Mesenchymal stem cell (in vitro differentiated cells and primary cell): Measurements from ENCODE around the gene PPP1R2.
"Not testable (repeated sequence)": the region's sequence is repeated elsewhere in the genome, so short reads cannot be mapped to it uniquely, and the experiment has no call there.

Experiments used
- DNase-seq: peaks from one replicate; pipeline ENCODE4 v3.0.0-alpha.2; 2013
- H2AFZ ChIP-seq: one replicate; pipeline ENCODE4 v1.6.1; 2013; ENCODE audit warnings: low read depth, mild to moderate bottlenecking, control low read depth, inconsistent platforms, low read length, moderate library complexity
- H2AK5ac ChIP-seq: 2 replicates; pipeline ENCODE4 v1.6.1; 2013; ENCODE audit warnings: low read length, moderate library complexity, mild to moderate bottlenecking, inconsistent platforms; ENCODE audit not compliant: severe bottlenecking
- H2BK120ac ChIP-seq: one replicate; pipeline ENCODE4 v1.6.1; 2013; ENCODE audit warnings: low read depth, mild to moderate bottlenecking, inconsistent platforms, low read length, moderate library complexity
- H2BK12ac ChIP-seq, 2 experiments: one replicate each; pipeline ENCODE4 v1.6.1; 2013; ENCODE audit warnings: inconsistent platforms in 2 of 2, low read length in 2 of 2, mild to moderate bottlenecking in 2 of 2, moderate library complexity in 2 of 2, control low read depth in 1 of 2
- H2BK15ac ChIP-seq: one replicate; pipeline ENCODE4 v1.6.1; 2013; ENCODE audit warnings: mild to moderate bottlenecking, low read depth, inconsistent platforms; ENCODE audit not compliant: poor library complexity, severe bottlenecking
- H2BK5ac ChIP-seq: 2 replicates; pipeline ENCODE4 v1.6.1; 2013; ENCODE audit warnings: low read depth, mild to moderate bottlenecking, low read length, control low read depth, inconsistent platforms; ENCODE audit not compliant: poor library complexity, severe bottlenecking
- H3K14ac ChIP-seq, 2 experiments: one replicate each; pipeline ENCODE4 v1.6.1; 2013; ENCODE audit warnings: inconsistent platforms in 2 of 2, low read length in 2 of 2, control low read depth in 1 of 2, mild to moderate bottlenecking in 1 of 2, moderate library complexity in 1 of 2
- H3K18ac ChIP-seq, 2 experiments: one replicate each; pipeline ENCODE4 v1.6.1; 2013; ENCODE audit warnings: inconsistent platforms in 2 of 2, low read length in 2 of 2, control low read depth in 1 of 2, low read depth in 1 of 2, mild to moderate bottlenecking in 1 of 2
- H3K23ac ChIP-seq, 2 experiments: one replicate each; pipeline ENCODE4 v1.6.1; 2013; ENCODE audit warnings: inconsistent platforms in 2 of 2, low read length in 2 of 2, mild to moderate bottlenecking in 2 of 2, moderate library complexity in 2 of 2, control low read depth in 1 of 2
- H3K27ac ChIP-seq: 2 replicates; pipeline ENCODE4 v1.5.1; 2013; ENCODE audit warnings: mild to moderate bottlenecking, moderate library complexity, low read length, control low read depth, inconsistent platforms; ENCODE audit not compliant: poor library complexity, severe bottlenecking
- H3K27me3 ChIP-seq, 2 experiments: 2 replicates each; pipeline versions ENCODE4 v1.6.1 to v1.7.0; 2013; ENCODE audit warnings: low read length in 2 of 2, mild to moderate bottlenecking in 2 of 2, moderate library complexity in 2 of 2, control low read depth in 1 of 2, inconsistent platforms in 1 of 2; ENCODE audit not compliant: control insufficient read depth in 1 of 2, insufficient read depth in 1 of 2
- H3K36me3 ChIP-seq, 2 experiments: 2 replicates each; pipeline versions ENCODE4 v1.6.1 to v1.7.0; 2013; ENCODE audit warnings: low read length in 2 of 2, control low read depth in 1 of 2, inconsistent platforms in 1 of 2, low read depth in 1 of 2, mild to moderate bottlenecking in 1 of 2; ENCODE audit not compliant: insufficient read depth in 2 of 2, control insufficient read depth in 1 of 2
- H3K4ac ChIP-seq, 2 experiments: one replicate each; pipeline ENCODE4 v1.6.1; 2013; ENCODE audit warnings: inconsistent platforms in 2 of 2, low read length in 2 of 2, mild to moderate bottlenecking in 2 of 2, moderate library complexity in 2 of 2, control low read depth in 1 of 2, low read depth in 1 of 2
- H3K4me1 ChIP-seq: 2 replicates; pipeline ENCODE4 v1.6.1; 2013; ENCODE audit warnings: low read depth, low read length, control low read depth; ENCODE audit not compliant: control insufficient read depth, insufficient read depth
- H3K4me2 ChIP-seq: 2 replicates; pipeline ENCODE4 v1.6.1; 2013; ENCODE audit warnings: low read length, mild to moderate bottlenecking, inconsistent platforms; ENCODE audit not compliant: poor library complexity, severe bottlenecking
- H3K4me3 ChIP-seq, 2 experiments: 2 replicates each; pipeline versions ENCODE4 v1.5.1 to v1.7.0; 2013; ENCODE audit warnings: low read length in 2 of 2, mild to moderate bottlenecking in 2 of 2, control low read depth in 1 of 2, low read depth in 1 of 2; ENCODE audit not compliant: insufficient read depth in 1 of 2
- H3K79me1 ChIP-seq: replicated peaks from 2 replicates; pipeline ENCODE4 v1.6.1; 2013; ENCODE audit warnings: mild to moderate bottlenecking, control low read depth, low read length, inconsistent platforms; ENCODE audit not compliant: poor library complexity, severe bottlenecking
- H3K9ac ChIP-seq: 2 replicates; pipeline ENCODE4 v1.7.0; 2013; ENCODE audit warnings: mild to moderate bottlenecking, low read length, moderate library complexity
- H3K9me3 ChIP-seq: 2 replicates; pipeline ENCODE4 v1.7.0; 2013; ENCODE audit warnings: mild to moderate bottlenecking, low read length; ENCODE audit not compliant: control insufficient read depth
- H4K8ac ChIP-seq: one replicate; pipeline ENCODE4 v1.6.1; 2013; ENCODE audit warnings: inconsistent platforms, mild to moderate bottlenecking, low read length, moderate library complexity
- H4K91ac ChIP-seq: one replicate; pipeline ENCODE4 v1.6.1; 2013; ENCODE audit warnings: mild to moderate bottlenecking, low read length, inconsistent platforms
- WGBS: methylation state at CpG from one replicate; pipeline ENCODE4 v1.1.7; 2013; ENCODE audit warnings: mixed read lengths; 5-methylcytosine and 5-hydroxymethylcytosine counted together

PPP1R2 gene

GRCh38 chr3:195517030-195517429, 26.1 kb downstream of the PPP1R2 start:
- no peak for DNase-seq
- Histone ChIP-seq H3K4ac (no peak overlapping the region), H3K4me2 (no peak overlapping the region), H3K9me3 (no peaks in the 10 kb centered on the region), H2AFZ (no peak overlapping the region), H2BK120ac (no peak overlapping the region), H3K27ac (no peak overlapping the region), H3K9ac (no peak overlapping the region), H3K23ac (no peak overlapping the region), H4K8ac (no peak overlapping the region), H3K4me3 (no peak overlapping the region), H3K14ac (no peak overlapping the region), H3K18ac (no peak overlapping the region), H2BK5ac (no peak overlapping the region), H2BK15ac (no peak overlapping the region), H2BK12ac (no peak overlapping the region), H4K91ac (no peak overlapping the region), H3K27me3 (no peaks in the 10 kb centered on the region), H3K79me1 (peaks cover 10% of the 10 kb centered on the region), H3K36me3 (peaks cover 3 to 64% of the 10 kb centered on the region in 2 experiments), H3K4me1 (no peaks in the 10 kb centered on the region), H2AK5ac (no peak overlapping the region)
- WGBS = no CpG with 5 or more reads among the region's 1 CpG

GRCh38 chr3:195514610-195515235, 28.4 kb downstream of the PPP1R2 start:
- not testable (repeated sequence) for H3K9ac ChIP-seq, H2BK12ac ChIP-seq, H4K8ac ChIP-seq, H3K4ac ChIP-seq, H3K79me1 ChIP-seq, H4K91ac ChIP-seq, H2AFZ ChIP-seq, H2BK120ac ChIP-seq, DNase-seq, H2AK5ac ChIP-seq, H3K4me3 ChIP-seq, H3K27ac ChIP-seq, H3K23ac ChIP-seq, H3K4me1 ChIP-seq, H3K4me2 ChIP-seq, H3K9me3 ChIP-seq, H3K14ac ChIP-seq, H3K18ac ChIP-seq, H3K27me3 ChIP-seq, H2BK5ac ChIP-seq, H2BK15ac ChIP-seq
- whole genome bisulfite sequencing = 100% methylated on average over 1 of the region's 1 CpG
- peaks cover 0 to 69% of the 10 kb centered on the region in 2 experiments for H3K36me3 ChIP-seq

GRCh38 chr3:195512798-195513345, 30.3 kb downstream of the PPP1R2 start:
- Histone ChIP-seq H2BK15ac (no peak overlapping the region), H2BK12ac (no peak overlapping the region), H3K9ac (no peak overlapping the region), H3K4me1 (no peaks in the 10 kb centered on the region), H3K4me3 (no peak overlapping the region), H3K36me3 (peaks cover 0 to 58% of the 10 kb centered on the region in 2 experiments), H3K23ac (no peak overlapping the region), H3K9me3 (no peaks in the 10 kb centered on the region), H2BK5ac (no peak overlapping the region), H3K27me3 (no peaks in the 10 kb centered on the region), H3K14ac (no peak overlapping the region), H3K27ac (no peak overlapping the region), H3K18ac (no peak overlapping the region), H3K4me2 (no peak overlapping the region), H3K79me1 (peaks cover 4% of the 10 kb centered on the region), H2AK5ac (no peak overlapping the region), H4K91ac (no peak overlapping the region), H3K4ac (no peak overlapping the region), H2BK120ac (no peak overlapping the region), H2AFZ (no peak overlapping the region), H4K8ac (no peak overlapping the region)
- peak; percentile 9 for DNase-seq
- WGBS = 83% methylated on average over 7 of the region's 7 CpGs

GRCh38 chr3:195511136-195511535, 32.0 kb downstream of the PPP1R2 start:
- H3K36me3 ChIP-seq = peaks cover 0 to 42% of the 10 kb centered on the region in 2 experiments
- H2BK15ac ChIP-seq = no peak overlapping the region
- H3K27me3 ChIP-seq = no peaks in the 10 kb centered on the region
- peaks cover 4% of the 10 kb centered on the region for H3K79me1 ChIP-seq
- H3K4me1 ChIP-seq = no peaks in the 10 kb centered on the region
- no peak overlapping the region for H3K14ac ChIP-seq
- no peak overlapping the region for H4K91ac ChIP-seq
- no peak overlapping the region for H3K18ac ChIP-seq
- no peak overlapping the region for H2AFZ ChIP-seq
- no peak overlapping the region for H3K23ac ChIP-seq
- H3K4me3 ChIP-seq = no peak overlapping the region
- H3K4me2 ChIP-seq = no peak overlapping the region
- no peak overlapping the region for H3K27ac ChIP-seq
- H3K9ac ChIP-seq = no peak overlapping the region
- H2BK5ac ChIP-seq = no peak overlapping the region
- H3K4ac ChIP-seq = no peak overlapping the region
- no peak overlapping the region for H2BK120ac ChIP-seq
- WGBS = 97% methylated on average over 5 of the region's 6 CpGs
- no peaks in the 10 kb centered on the region for H3K9me3 ChIP-seq
- no peak overlapping the region for H2AK5ac ChIP-seq
- no peak for DNase-seq
- H4K8ac ChIP-seq = no peak overlapping the region
- no peak overlapping the region for H2BK12ac ChIP-seq
